Non-pigmented ciliary epithelial cell (primary cell): ENCODE measurements around the gene SGCD.

Experiments
- DNase-seq: peaks from one replicate; pipeline ENCODE4 v3.0.0-alpha.2; 2010; ENCODE audit warnings: low read depth

SGCD gene

GRCh38 chr5:156778752-156779151, 451.8 kb downstream of the SGCD start:
- no peak for DNase-seq

- no peak for DNase-seq
Observed at GRCh38 chr5:156779436-156779835, 452.5 kb downstream of the SGCD start.

GRCh38 chr5:156783092-156783491, 456.1 kb downstream of the SGCD start:
- DNase-seq: no peak

GRCh38 chr5:156794687-156795086, 467.7 kb downstream of the SGCD start:
- DNase-seq: no peak

GRCh38 chr5:156798201-156798600, 471.2 kb downstream of the SGCD start:
- no peak for DNase-seq

GRCh38 chr5:156799171-156799570, 472.2 kb downstream of the SGCD start:
- DNase-seq: no peak

GRCh38 chr5:156800929-156801328, 474.0 kb downstream of the SGCD start:
- DNase-seq: no peak

GRCh38 chr5:156802501-156802900, 475.5 kb downstream of the SGCD start:
- DNase-seq: no peak

GRCh38 chr5:156803404-156803803, 476.4 kb downstream of the SGCD start:
- DNase-seq: no peak

- DNase-seq: no peak
Observed at GRCh38 chr5:156812959-156813358, 486.0 kb downstream of the SGCD start.

GRCh38 chr5:156815988-156816599, 489.1 kb downstream of the SGCD start:
- DNase-seq: no peak
